Activated T-cell treated with anti-CD3 and anti-CD28 coated beads for 48 hours (primary cell): ENCODE measurements around the gene PRR7.
"Not testable (repeated sequence)": the region's sequence is repeated elsewhere in the genome, so short reads cannot be mapped to it uniquely, and the experiment has no call there.

Source experiments
- DNase-seq: peaks from one replicate; pipeline ENCODE4 v3.0.0-alpha.2; 2020; ENCODE audit warnings: low read depth

PRR7 gene, protein sequence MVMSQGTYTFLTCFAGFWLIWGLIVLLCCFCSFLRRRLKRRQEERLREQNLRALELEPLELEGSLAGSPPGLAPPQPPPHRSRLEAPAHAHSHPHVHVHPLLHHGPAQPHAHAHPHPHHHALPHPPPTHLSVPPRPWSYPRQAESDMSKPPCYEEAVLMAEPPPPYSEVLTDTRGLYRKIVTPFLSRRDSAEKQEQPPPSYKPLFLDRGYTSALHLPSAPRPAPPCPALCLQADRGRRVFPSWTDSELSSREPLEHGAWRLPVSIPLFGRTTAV

DNA sequence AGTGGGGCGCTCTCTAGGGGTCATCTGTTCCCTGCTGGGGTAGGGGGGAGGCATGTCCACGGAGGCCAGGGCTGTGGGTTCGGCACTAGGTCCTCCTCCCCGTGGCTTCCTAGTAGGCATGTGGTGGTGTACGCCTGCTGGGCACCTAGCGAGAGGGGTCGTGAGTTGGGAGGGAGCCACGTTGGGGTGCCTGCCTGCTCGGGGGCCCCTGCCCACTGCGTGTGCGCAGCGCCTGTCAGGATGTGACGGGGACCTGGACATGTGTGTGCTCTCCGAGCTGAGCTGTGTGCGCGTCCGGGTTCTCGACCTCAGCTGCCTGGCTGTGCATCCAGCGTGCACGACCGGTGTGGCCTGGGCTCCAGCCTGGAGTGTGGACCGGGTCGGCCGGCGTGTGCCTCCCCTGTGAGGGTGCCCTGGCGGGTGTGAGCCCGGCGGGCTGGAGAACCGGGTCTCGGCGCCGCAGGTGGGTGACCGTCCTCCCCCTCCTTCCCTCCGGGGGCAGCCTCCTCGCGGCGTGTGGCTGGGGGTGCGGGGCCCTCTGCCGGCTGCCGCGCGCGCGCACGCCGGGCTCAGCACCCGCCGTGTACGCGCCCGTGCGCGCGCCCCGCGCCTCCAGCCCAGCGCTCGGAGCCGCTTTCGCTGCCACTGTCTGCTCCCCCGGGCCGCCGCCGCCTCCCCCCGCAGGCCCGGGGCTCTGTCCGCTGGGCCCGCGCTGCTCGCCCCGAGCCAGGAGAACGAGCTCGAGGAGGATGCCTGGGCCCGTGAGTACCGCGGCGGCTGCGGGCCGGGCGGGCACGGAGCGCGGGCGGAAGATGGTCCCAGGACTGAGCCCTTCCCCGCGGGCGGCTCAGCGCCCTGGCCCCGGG lies at the start of gene PRR7:
Gene PRR7, plus strand, starts transcription at position 615 of the 866 bp plus-strand sequence. CDS start 8,254 bp downstream, outside the sequence.
- peak; percentile 78 for DNase-seq

DNA sequence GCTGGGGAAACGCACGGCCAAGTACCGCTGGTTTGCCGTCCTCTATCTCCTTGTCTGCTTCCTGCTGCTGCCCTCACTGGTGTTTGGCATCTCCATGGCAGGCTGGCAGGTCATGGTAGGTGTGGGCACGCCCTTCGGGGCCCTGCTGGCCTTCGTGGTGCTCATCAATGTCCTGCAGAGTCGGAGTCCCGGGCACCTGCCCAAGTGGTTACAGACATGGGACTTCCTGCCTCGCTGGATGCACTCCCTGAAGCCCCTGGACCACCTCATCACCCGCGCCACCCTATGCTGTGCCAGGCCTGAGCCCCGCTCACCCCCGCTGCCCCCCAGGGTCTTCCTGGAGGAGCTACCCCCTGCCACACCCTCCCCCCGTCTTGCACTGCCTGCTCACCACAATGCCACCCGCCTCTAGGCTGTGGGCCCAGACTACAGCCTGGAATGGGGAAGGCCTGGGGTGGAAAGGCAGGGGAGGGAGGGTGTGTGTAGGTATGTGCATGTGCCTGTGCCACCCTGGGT lies 48.7 kb upstream of the PRR7 start:
- DNase-seq, result no peak

DNA sequence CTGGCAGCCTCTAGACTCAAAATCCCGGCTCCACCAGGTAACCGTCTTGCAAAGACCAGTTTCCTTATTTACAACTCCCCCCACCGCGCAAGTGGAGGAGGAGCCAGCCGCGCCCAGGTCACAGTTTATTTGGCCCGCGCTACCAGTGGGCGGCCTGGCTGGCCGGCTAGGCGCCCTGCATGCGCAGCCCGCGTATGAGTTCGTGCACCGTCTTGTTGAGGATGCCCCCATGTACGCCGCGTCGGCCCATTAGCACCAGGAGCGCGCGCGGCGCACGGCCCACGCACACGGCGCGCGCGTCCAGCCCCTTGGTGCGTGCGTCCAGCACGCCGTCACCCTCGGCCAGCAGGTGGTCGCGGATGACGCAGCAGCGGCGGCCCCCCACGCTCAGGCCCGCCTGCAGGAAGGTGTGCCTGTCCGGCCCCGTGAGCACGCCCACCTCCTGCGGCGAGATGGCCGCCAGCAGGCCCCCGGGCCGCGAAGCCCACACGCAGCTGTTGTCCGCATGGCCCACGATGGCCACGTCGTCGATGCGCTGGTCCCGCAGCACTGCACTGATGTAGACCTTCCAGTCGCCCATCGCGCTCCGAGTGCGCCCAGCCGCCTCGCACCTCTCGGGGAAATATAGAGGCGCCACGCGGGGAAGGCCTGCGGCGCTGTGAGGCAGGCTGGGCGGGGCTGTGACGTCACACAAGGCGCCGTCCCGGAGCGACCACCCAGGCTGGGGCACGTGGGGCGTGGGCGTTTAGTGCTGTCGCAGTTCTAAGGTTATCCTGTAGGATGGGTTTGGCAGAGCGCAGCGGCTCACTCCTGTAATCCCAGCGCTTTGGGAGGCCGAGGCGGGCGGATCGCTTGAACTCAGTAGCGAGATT lies 46.4 kb upstream of the PRR7 start, which contains the start of gene PFN3:
Gene PFN3, minus strand, starts transcription at position 665 of the 872 bp plus-strand sequence. Its CDS starts 85 bp downstream, at position 580.
- DNase-seq, result no peak

DNA sequence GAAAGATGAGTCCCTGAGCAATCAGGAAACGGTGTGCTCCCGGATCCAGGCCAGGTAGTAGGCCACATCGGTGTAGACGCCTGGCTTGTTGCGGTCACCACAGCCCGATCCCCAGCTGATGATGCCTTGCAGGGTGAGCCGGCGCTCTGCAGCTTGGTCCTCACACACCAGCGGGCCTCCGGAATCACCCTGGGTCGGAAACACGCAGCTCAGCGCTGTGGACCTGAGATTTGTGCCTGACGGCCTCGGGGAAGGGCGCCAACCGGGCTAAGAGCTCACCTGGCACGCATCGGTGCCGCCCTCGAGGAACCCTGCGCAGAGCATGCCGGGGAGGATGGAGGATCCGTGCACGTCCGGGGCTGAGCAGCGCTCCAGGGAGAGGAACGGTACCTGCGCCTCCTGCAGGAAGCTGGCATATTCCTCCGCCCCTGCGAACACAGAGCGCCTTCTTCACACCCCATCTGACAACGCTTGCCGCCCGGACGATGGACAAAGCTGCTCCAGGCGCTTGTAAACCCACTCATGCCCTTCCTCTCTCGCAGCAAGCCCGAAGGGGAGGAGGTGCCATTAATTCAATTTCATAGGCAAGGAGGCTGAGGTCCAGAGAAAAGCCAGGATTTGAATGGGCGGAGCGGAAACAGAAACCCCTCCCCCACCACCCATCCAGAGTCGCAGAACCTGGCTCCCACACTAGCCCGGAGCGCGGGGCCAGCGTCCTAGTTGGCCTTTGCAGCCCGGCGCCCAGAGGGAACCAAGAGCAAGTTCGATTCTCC lies 44.2 kb upstream of the PRR7 start:
- peak; percentile 63 for DNase-seq

DNA sequence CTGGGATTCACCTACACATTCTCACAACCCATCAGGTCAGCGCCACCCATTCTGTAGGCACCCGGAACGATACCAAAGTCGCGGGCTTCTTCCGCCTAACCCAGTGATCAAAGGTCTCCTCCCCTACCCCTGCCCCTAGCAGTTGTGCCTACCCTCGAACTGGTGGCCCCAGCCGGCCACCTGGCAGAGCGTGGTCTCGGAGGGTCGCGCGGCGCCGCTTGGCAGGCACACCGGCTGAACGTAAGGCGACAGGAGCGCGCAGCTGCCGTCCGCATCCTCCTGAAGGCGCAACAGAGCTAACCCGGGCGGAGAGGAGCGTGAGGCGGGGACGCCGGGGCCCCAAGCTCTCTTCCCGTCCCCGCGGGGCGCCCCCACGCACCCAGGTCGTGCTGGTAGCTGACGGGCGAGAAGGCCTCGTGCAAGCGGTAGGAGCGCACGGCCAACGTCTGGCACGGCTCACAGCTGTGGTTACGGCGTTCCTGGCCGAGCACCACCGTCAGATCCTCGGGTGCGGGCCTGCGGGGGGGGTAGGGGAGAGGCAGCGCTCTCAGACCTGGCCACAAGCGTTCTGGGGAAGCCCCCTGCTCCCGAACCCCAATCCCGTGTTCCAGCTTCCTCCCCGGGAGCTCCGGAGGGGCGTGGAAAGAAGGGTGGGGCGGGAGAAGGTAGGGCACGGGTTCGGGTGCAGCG lies 43.4 kb upstream of the PRR7 start:
- peak; percentile 36 for DNase-seq

DNA sequence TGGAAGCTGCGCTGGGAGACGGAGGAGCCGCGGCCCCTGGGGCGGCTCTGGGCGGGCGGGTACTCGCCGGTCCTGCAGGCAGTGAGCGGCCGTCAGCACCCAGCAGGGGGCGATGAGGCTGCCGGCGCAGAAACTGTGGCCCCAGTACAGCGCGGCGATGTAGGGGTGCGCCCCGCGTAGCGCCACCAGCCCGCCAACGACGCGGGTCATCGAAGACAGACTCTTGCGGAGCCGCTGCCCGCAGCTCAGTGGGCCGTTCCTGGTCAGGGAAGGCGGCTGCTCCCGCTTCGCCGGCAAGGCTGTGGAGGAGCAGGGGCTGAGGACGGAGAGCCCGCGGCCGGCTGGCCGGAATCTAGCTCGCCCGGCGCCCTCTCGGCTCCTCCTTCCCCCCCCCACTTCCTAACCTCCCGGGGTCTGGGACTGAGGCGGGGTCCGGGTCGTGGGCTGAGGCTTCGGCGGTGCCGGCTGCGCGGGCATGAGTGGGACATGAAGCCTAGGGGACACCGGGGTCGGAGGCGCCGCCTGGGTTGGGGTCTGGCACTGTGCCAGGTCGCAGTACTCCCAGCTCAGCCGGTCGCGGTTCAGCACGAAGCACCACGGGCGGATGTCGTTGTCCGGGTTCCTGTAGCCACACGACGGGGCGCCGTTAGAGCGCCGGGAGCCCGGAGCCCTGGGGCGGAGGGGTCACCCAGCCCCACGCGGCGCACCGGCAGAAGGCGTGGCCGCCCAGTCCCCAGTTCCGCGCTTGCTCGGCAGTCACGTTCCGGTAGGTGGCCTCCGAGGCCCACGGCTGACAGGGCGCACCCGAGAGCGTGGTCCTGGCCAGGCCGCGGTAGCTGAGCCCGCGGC lies 42.6 kb upstream of the PRR7 start:
- DNase-seq, result peak; percentile 85

DNA sequence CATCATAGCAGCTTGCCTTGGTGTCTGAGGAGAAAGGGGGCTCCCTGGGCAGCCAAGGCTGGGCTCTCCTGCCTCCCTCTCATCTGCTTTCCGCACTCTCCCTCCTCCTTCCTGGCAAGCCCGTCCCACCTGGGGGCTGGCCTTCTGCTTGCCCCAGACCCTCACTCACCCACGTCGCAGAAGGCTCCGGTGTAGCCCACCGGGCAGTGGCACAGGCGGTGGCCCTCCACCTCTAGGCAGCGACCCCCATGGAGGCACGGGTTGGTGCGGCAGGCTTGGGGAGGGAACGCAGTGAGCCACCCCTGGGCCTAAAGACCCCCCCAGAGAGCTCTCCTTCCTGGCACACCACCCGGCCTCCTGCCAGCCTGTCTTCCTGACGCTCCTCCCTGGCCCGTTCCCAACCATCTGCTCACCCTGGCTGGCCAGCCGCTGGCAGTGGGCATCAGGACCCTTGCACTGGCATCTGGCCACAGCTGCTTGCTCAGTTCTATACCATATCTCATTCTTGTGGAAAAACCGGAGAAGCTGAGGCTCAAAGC lies 41.9 kb upstream of the PRR7 start:
- no peak for DNase-seq

DNA sequence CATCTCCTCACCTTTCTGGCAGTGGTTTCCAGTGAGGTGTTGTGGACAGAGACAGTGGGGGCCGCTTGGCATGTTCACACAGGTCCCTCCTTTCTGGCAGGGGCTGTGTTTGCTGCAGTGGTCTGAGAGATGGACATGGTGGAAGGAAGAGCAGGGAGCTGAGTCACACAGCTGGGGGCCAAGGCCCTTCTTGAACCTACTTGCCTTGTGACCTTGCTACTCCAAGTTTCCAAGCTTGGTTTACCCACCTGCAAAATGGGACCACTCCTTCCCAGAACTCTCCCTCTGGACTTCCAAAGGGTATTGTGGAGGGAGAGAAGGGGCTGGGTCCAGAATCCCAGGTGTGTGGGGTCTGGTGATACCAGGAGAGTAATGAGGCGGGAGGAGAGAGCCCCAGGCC lies 41.3 kb upstream of the PRR7 start:
- no peak for DNase-seq

DNA sequence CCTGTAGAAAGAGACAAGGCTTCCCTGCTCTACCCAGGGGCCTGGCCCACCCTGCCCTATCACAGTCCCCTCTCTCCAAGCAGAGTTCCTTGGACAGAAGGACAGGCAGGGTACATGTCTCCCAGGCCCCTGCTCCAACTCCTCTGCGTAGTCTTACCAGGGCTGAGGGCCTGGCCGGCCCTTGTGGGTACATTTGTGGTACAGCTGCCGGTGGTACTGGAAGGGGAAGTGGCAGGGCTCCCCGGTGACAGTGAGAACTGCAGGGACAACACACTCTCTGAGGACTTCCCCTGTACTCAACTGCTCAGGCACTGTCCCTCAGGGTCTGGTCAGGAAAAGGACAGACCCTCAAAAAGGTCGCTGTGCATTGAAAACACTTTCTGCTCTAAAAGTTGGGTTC lies 40.8 kb upstream of the PRR7 start:
- DNase-seq, result no peak

DNA sequence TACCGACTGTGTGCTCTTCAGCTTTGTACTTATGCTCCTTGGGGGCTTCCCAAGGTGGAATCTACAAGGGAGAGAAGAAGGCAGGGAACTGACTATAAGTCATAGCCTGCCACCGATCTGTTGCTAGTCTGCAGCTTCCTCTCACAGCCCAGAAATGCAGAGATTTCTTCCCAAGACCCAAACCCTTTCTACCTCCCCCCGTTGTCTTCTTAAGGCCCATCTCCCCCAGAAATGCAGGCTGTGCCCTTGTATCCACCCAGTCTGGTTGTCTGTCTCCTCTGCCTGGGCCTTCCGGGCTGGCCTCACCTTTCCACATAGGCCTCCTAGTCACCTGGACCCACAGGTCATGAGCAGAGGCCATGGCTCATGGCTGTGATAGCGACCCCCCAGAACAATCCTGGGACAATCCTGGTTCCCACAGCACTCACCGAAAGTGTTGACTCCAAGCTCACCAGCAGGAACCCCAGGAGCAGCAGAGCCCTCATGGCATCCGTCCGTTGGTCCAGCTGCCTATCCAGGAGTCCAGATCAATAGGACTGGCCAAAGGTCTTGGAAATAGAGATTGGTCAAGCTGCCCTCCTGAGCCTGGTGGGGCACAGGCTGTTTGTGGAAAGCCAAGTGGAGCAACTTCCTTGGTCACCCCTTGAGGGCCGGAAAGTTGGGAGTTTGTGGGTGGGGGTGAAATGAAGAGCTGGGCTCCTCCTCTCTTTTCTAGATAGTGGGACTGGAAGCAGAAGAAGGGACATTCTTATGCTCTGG lies 37.4 kb upstream of the PRR7 start, which contains the start of gene F12:
Gene F12, minus strand, starts transcription at position 522 of the 759 bp plus-strand sequence. Its CDS starts 37 bp downstream, at position 485.
- DNase-seq, result no peak

DNA sequence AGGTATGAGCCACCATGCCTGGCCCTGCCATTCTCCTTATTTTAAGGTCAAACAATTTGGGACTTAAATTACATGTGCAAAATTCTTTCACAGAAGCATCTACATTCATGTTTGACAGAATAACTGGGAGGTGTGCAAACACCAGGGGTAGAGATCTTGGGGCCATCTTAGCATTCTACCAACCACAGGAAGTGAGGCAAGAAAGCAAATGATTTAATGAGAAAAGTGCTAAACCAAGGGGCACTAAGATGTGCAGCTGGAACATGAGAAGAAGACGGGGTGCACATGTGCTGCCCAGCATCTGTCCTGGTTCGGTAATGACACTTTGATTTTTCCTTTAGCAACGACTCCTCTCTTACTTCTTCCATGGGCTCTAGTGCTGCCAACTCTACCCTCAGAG lies 36.0 kb upstream of the PRR7 start:
- DNase-seq, result no peak

DNA sequence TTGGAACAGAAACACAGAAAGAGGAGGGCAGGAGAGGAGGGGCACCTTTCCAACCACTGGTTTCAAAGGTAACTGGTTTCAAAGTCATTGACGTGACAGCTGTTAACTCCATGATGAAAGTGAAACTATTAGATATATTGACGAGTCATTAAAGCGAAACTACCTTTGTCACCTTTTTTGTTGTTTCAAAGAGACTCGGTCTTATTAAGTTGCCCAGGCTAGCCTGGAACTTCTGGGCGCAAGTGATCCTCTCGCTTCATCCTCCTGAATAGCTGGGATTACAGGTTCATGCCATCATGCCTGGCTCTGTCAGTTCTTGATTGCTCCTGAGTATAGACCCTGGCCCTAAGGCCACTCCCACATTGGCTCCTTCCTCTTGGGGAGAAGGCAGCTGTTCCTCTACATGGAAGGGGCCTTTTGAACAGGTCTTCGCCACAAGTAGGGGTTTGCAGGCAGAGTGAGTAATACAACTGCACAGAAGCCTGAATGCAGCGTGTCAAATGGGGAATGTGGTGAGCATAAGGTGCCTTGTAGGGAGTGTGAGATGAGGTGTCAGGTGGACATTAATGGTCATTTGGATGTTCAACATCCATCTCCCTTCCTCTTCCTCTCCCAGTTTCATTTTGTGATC lies 33.9 kb upstream of the PRR7 start:
- DNase-seq, result no peak

DNA sequence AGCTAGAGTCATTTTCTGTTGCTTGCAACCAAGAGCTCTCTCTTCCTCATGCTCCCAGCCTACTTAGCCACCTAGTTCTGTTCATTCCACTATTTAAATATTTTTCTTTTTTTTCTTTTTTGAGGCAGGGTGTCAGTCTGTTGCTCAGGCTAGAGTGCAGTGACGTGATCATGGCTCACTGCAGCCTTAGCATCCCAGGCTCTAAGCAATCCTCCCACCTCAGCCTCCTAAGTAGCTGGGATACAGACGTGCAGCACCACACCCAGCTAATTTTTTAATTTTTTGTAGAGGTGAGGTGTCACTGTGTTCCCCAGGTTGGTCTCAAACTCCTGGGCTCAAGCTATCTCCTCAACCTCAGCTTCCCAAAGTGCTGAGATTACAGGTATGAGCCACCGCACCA lies 32.1 kb upstream of the PRR7 start:
- no peak for DNase-seq

DNA sequence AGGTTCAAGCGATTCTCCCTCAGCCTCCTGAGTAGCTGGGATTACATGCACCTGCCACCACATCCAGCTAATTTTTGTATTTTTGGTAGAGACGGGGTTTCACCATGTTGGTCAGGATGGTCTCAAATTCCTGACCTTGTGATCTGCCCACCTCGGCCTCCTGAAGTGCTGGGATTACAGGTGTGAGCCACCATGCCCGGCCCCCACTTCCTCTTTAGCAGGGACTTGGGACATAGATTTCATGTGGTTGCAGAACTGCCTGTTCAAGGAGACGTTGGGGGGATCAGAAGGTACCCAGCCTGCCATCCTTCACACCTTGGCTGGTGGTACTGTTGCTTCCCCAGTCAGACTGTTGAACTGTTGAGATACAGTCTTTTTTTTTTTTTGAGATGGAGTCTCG lies 29.5 kb upstream of the PRR7 start:
- not testable (repeated sequence) for DNase-seq

DNA sequence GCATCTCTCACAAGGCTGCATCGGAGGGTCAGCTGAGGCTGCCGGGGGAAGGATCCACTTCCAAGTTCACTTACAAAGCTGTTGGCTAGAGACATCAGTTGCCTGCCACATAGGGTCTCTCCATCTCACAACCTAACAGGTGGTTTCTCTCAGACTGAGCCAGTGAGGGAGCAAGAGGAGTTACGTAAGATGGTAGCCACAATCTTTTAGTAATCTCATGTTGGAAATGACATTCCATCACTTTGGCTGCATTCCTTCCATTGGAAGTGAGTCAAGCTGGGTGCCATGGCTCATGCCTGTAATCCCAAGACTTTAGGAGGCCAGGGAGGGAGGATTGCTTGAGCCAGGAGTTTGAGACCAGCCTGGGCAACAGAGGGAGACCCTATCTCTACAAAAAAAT lies 27.6 kb upstream of the PRR7 start:
- no peak for DNase-seq

DNA sequence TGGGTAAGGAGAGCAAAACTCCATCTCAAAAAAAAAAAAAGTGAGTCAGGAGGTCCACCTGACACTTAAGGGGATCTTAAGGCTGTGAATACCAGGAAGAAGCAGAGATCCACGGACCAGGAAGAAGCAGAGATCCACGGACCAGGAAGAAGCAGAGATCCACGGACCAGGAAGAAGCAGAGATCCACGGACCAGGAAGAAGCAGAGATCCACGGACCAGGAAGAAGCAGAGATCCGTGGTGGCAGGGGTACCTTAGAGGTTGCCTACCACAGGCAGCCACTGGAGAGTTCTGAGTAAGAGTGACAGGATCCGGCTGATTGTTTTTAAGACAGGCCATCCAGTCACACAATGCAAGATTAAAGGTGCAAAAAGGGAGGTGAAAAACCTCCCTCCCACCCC lies 26.1 kb upstream of the PRR7 start:
- not testable (repeated sequence) for DNase-seq

DNA sequence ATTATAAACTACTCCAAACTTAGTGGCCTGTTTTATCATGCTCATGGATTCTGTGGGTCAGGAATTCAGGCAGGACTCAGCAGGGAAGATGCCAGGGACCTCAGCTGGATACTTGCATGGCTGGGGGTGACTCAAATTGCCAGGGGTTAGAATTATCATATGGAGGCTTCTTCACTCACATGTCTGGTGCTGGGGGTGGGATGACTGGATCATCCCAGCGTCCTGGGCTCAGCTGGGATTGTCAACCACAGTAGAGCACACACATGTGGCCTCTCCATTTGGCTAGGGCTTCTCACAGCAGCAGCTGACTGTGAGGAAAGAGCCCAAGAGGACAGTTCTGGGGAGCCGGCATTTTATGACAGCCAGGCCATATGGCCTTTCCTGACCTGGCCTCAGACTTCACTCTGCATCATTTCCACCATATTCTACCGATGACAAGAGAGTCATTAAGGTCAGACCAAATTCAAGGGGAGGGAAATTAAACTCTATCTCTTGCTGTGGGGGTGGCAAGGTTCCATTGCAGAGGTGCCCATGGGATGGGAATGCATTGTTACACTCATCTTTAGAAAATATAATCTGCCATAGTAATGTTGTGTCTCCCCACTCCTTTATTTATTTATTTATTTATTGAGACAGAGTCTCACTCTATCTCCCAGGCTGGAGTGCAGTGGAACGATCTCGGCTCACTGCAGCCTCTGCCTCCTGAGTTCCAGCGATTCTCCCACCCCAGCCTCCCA lies 25.4 kb upstream of the PRR7 start:
- DNase-seq, result no peak
